MM.1S (cell line): ENCODE results near the gene LINGO3.

ENCODE experiments used
- DNase-seq: peaks from one replicate; pipeline ENCODE4 v3.0.0-alpha.2; 2015
- H2AFZ ChIP-seq: fragments of 300-600 bp; sonication (generic); 2 replicates; pipeline ENCODE4 v1.6.0; 2016; ENCODE audit warnings: antibody characterized with exemption, low read length
- H3F3A ChIP-seq: fragments of 300-600 bp; sonication (generic); 2 replicates; pipeline ENCODE4 v1.6.1; 2016; ENCODE audit warnings: mild to moderate bottlenecking, antibody characterized with exemption, low read length, moderate library complexity, mixed read lengths; ENCODE audit not compliant: insufficient read depth
- H3K27ac ChIP-seq: fragments of 300-600 bp; sonication (generic); 2 replicates; pipeline ENCODE4 v1.5.1; 2016; ENCODE audit warnings: mild to moderate bottlenecking, low read length
- H3K27me3 ChIP-seq: fragments of 300-600 bp; sonication (generic); replicated peaks from 2 replicates; pipeline ENCODE4 v1.6.0; 2016; ENCODE audit warnings: low read length; ENCODE audit not compliant: insufficient read depth
- H3K36me3 ChIP-seq: fragments of 300-600 bp; sonication (generic); replicated peaks from 2 replicates; pipeline ENCODE4 v1.6.1; 2016; ENCODE audit warnings: mild to moderate bottlenecking, low read length, mixed read lengths; ENCODE audit not compliant: insufficient read depth
- H3K4me1 ChIP-seq: fragments of 300-600 bp; sonication (generic); 2 replicates; pipeline ENCODE4 v1.6.1; 2016; ENCODE audit warnings: low read length, mixed read lengths
- H3K4me2 ChIP-seq: fragments of 300-600 bp; sonication (generic); 2 replicates; pipeline ENCODE4 v1.6.0; 2016; ENCODE audit warnings: low read depth, low read length
- H3K4me3 ChIP-seq: fragments of 300-600 bp; sonication (generic); 2 replicates; pipeline ENCODE4 v1.5.1; 2016; ENCODE audit warnings: low read length, mixed read lengths
- H3K79me2 ChIP-seq: fragments of 300-600 bp; sonication (generic); 2 replicates; pipeline ENCODE4 v1.6.1; 2016; ENCODE audit warnings: mixed run types, low read length, mixed read lengths
- H3K9ac ChIP-seq: fragments of 300-600 bp; sonication (generic); 2 replicates; pipeline ENCODE4 v1.6.1; 2016; ENCODE audit warnings: low read length, mixed read lengths
- H3K9me2 ChIP-seq: fragments of 300-600 bp; sonication (generic); replicated peaks from 2 replicates; pipeline ENCODE4 v1.6.1; 2016; ENCODE audit warnings: mild to moderate bottlenecking, low read length, mixed read lengths; ENCODE audit not compliant: insufficient read depth
- H3K9me3 ChIP-seq: fragments of 300-600 bp; sonication (generic); replicated peaks from 2 replicates; pipeline ENCODE4 v1.6.1; 2016; ENCODE audit warnings: mild to moderate bottlenecking, low read length, mixed read lengths; ENCODE audit not compliant: insufficient read depth
- H4K20me1 ChIP-seq: fragments of 300-600 bp; sonication (generic); 2 replicates; pipeline ENCODE4 v1.6.1; 2016; ENCODE audit warnings: mild to moderate bottlenecking, low read length, moderate library complexity, mixed read lengths; ENCODE audit not compliant: insufficient read depth
- EZH2 ChIP-seq: fragments of 300-600 bp; sonication (generic); optimal IDR thresholded peaks from 2 replicates; pipeline ENCODE3; 2017; ENCODE audit warnings: low read depth, mild to moderate bottlenecking, antibody characterized with exemption, low read length, mixed read lengths
- EZH2phosphoT487 ChIP-seq: fragments of 300-600 bp; sonication (generic); IDR thresholded peaks from 2 replicates; pipeline ENCODE4 v1.6.1; 2018; ENCODE audit warnings: antibody characterized with exemption, low read length
- TF ChIP-seq, protein P1 (sequence below): fragments of 300-600 bp; sonication (generic); IDR thresholded peaks from 2 replicates; pipeline ENCODE4 v1.5.1; 2016; ENCODE audit warnings: antibody characterized with exemption, low read length, mixed read lengths

The LINGO3 gene

DNA sequence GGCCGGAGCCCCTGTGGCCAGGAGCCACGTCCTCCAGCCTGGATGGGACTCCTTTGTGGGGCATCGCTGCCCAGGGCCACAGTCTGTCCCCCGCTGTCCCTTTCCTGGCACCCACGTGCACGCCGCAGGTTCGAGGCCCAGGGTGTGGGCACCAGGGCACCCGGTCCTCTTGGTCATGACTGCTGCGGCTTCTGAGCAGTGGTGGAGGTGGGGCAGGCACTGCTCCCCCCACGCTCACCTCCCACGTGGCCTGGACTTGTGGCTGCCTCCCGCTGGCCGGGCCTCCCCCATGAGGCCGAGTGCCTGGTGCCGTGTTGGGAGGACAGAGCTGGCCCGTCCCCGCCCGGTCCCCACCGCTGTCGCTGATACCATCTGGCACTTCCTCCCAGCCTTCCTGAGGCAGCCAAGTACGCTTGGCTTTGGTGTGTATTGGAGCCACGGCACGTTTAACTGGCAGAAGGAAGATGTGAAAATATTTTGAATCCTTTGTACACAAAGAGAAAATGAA, 33.3 kb upstream of the LINGO3 start:
- H3K9me3 ChIP-seq, result no peaks in the 10 kb centered on the region
- H3K79me2 ChIP-seq, result peaks cover 26% of the 10 kb centered on the region
- no peak overlapping the region for H3K9ac ChIP-seq
- no peaks in the 10 kb centered on the region for H3F3A ChIP-seq
- H3K27ac ChIP-seq, result no peak overlapping the region
- peaks cover 1% of the 10 kb centered on the region; the same call in 1 of the 2 replicates for H3K36me3 ChIP-seq
- no peaks in the 10 kb centered on the region for H3K27me3 ChIP-seq
- no peak overlapping the region for H3K4me3 ChIP-seq
- H3K9me2 ChIP-seq, result no peaks in the 10 kb centered on the region
- no peak for DNase-seq
- no peak for TF ChIP-seq EZH2
- TF ChIP-seq, protein P1, sequence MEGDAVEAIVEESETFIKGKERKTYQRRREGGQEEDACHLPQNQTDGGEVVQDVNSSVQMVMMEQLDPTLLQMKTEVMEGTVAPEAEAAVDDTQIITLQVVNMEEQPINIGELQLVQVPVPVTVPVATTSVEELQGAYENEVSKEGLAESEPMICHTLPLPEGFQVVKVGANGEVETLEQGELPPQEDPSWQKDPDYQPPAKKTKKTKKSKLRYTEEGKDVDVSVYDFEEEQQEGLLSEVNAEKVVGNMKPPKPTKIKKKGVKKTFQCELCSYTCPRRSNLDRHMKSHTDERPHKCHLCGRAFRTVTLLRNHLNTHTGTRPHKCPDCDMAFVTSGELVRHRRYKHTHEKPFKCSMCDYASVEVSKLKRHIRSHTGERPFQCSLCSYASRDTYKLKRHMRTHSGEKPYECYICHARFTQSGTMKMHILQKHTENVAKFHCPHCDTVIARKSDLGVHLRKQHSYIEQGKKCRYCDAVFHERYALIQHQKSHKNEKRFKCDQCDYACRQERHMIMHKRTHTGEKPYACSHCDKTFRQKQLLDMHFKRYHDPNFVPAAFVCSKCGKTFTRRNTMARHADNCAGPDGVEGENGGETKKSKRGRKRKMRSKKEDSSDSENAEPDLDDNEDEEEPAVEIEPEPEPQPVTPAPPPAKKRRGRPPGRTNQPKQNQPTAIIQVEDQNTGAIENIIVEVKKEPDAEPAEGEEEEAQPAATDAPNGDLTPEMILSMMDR, result no peak
- TF ChIP-seq EZH2phosphoT487, result no peak
- no peak overlapping the region for H2AFZ ChIP-seq
- no peaks in the 10 kb centered on the region for H3K4me1 ChIP-seq
- no peaks in the 10 kb centered on the region for H4K20me1 ChIP-seq
- H3K4me2 ChIP-seq, result no peak overlapping the region

DNA sequence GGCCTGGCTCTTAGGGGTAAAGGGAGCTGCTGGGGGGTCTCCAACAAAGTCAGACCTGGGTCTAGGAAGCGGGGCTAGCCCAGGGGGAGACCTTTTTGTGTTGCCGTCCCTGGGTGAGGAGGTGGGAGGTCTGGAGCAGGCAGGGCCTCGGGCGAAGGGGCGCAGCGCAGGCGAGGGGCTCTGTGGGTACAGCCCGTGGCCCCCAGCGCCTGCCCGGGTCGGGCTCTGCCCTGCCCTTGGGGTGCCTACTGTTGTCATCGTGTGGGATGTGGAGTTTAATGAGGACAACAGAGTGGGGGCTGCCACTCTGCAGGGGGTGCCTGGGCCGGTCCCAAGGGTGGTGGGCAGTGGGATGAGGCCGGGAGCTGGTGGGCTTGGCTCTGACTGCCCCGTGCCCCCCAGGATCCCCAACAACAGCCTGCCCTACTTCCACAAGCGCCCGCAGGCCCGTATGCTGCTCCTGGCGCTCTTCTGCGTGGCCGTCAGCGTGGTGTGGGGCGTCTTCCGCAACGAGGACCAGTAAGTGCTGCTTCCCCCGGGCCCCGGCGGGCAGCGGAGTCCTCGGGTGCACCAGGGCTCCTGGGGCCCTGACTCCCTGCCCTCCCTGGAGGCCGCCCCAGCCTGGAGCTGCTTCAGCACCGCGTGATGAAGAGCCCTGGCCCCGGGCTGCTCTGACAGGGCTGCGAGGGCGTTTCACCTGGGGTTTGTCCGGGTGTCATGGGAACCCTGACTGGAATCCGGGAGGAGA, 32.7 kb upstream of the LINGO3 start:
- DNase-seq, result no peak
- H3K4me1 ChIP-seq, result no peaks in the 10 kb centered on the region
- no peak overlapping the region for H3K27ac ChIP-seq
- no peak overlapping the region for H3K9ac ChIP-seq
- H4K20me1 ChIP-seq, result no peaks in the 10 kb centered on the region
- H3K9me2 ChIP-seq, result no peaks in the 10 kb centered on the region
- no peaks in the 10 kb centered on the region for H3K9me3 ChIP-seq
- peaks cover 33% of the 10 kb centered on the region for H3K79me2 ChIP-seq
- no peak overlapping the region for H2AFZ ChIP-seq
- H3F3A ChIP-seq, result no peaks in the 10 kb centered on the region
- no peak overlapping the region for H3K4me3 ChIP-seq
- no peaks in the 10 kb centered on the region for H3K27me3 ChIP-seq
- H3K36me3 ChIP-seq, result no peaks in the 10 kb centered on the region
- TF ChIP-seq EZH2, result no peak
- TF ChIP-seq, protein P1, result no peak
- TF ChIP-seq EZH2phosphoT487, result no peak
- H3K4me2 ChIP-seq, result no peak overlapping the region

DNA sequence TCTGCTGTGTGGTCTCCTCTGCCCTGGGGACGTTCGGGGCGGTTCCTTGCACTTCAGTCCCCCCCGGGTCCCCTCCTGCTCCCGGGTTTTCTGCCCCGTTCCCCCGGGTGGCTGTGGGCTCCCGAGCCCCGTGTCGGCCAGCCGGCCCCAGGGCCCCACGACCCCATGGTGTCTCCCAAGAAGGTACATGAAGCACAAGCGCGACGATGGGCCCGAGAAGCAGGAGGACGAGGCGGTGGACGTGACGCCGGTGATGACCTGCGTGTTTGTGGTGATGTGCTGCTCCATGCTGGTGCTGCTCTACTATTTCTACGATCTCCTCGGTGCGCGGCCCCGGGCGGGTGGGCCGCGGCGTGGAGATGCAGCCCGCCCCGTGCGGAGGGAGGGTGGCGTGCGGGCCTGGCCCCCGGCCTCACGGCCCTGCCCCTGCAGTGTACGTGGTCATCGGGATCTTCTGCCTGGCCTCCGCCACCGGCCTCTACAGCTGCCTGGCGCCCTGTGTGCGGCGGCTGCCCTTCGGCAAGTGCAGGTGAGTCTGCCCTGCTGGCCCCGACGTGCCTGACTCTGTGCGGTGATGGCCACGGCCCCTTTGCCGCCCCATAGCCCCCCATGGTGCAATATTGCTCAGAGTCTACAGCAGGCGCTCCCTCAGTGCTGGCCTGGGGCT, 31.8 kb upstream of the LINGO3 start:
- Histone ChIP-seq H3K36me3 (0 out of 2 replicates have a peak, but pooled peaks cover 1% of the 10 kb centered on the region), H3K27me3 (no peaks in the 10 kb centered on the region), H3F3A (peaks cover 4% of the 10 kb centered on the region; the same call in 1 of the 2 replicates), H3K27ac (no peak overlapping the region), H3K4me1 (no peaks in the 10 kb centered on the region), H3K79me2 (peaks cover 42% of the 10 kb centered on the region), H3K9me3 (no peaks in the 10 kb centered on the region), H3K9ac (no peak overlapping the region), H2AFZ (no peak overlapping the region), H3K4me3 (no peak overlapping the region), H3K9me2 (no peaks in the 10 kb centered on the region), H4K20me1 (no peaks in the 10 kb centered on the region), H3K4me2 (no peak overlapping the region)
- TF ChIP-seq, protein P1, result no peak
- TF ChIP-seq EZH2phosphoT487 (no peak), EZH2 (no peak)
- no peak for DNase-seq
